ENCODE measurements around the gene OR1A1. TPM values are rescaled to one million over a fixed set of nuclear protein-coding genes. Genes with fewer than 3 reads are reported as not detected.
"Not testable (repeated sequence)": the region's sequence is repeated elsewhere in the genome, so short reads cannot be mapped to it uniquely, and the experiment has no call there.

OR1A1 gene
- total RNA-seq: 0.07 TPM in 1 of 2 replicates, not detected in the other

DNA sequence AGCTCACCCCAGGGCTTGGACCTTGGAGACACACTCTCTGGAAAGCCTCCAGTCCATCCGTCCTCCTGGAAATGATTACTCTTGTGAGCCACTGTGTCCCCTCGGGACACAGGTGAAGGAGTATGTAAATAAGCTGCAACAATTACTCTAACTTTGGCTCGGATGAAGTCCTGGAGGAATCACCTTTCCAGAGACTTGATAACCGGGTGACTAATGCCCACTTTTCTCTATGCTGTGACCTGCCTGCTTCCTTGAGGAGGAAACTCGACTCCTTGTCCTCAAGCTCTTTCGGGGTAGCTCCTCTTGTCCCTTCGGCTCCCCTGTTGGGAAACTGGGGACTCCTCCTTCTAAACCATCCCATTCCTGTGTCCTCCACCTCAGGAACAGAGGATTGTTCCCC, at the start of gene OR1A1:
TSS of gene OR1A1 (plus strand) at position 301 of the 400 bp plus-strand sequence. CDS start 7,954 bp downstream, outside the sequence.
- intact Hi-C loops (cut with micrococcal nuclease): no loop called here

GRCh38 chr17:3167574-3167973, 39.9 kb upstream of the OR1A1 start:
- intact Hi-C loops (cut with micrococcal nuclease): no loop called here

DNA sequence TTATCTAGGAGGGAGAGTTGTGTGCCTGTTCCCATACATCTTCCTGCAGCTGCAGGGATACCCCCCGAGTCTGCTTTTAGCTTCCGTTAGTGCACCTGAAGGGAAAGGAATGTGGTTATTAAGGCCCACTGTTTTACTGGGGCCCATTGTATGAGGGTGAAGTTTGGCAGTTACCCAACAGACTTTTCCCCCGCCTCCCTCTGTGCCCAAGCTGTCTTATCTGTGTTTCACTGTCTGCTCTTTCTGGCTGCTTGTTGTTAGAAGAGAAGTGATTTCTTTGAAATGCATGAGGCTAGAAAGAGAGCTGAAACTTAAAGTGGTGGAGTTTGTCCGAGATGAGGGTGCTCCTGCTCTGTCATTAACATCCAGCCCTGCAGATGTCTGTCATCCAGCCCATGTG, 17.5 kb upstream of the OR1A1 start:
- intact Hi-C loops (cut with micrococcal nuclease): no loop called here

DNA sequence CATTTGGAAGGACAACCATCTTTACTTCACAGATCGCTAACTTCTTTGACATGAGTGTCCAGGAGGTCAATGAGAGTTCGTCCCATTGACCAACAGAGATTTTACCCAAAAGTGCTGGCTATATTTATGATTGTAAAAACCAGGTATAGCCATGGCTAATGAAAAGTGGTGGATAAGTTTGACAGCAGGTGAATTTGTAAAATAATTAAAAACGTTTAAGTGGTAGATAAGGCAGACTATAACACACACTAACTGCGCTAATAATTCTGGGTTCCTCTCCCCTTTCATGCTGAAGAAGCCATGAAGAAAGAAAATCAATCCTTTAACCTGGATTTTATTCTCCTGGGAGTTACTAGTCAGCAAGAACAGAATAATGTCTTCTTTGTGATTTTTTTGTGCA, 10.2 kb upstream of the OR1A1 start, which contains the start of gene OR1A2:
TSS of gene OR1A2 (plus strand) at position 301 of the 400 bp plus-strand sequence. CDS start at position 301, 0 bp downstream.
- intact Hi-C loops (cut with micrococcal nuclease): no loop called here

DNA sequence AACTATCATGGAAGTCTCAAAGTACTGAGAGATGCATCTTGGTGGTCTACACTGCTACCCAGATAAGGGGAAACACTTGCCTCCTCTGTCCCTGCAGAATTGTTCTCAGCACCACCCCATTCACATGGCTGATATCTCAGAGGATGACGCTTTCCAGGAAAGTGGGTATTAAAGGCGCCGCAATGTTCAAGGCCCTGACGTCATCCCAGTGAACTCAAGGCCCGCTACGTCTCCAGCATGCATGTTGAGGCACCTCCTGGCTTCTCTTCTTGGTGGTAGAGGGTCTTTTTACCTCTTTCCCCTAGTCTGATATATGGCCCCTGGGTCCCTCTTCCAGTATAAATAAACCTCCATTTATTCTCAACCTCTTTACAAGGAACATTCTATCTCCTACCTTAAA, 1.0 kb downstream of the OR1A1 start:
- intact Hi-C loops (cut with micrococcal nuclease): no loop called here

GRCh38 chr17:3213001-3213400, 5.5 kb downstream of the OR1A1 start:
- intact Hi-C loops (cut with micrococcal nuclease): no loop called here

DNA sequence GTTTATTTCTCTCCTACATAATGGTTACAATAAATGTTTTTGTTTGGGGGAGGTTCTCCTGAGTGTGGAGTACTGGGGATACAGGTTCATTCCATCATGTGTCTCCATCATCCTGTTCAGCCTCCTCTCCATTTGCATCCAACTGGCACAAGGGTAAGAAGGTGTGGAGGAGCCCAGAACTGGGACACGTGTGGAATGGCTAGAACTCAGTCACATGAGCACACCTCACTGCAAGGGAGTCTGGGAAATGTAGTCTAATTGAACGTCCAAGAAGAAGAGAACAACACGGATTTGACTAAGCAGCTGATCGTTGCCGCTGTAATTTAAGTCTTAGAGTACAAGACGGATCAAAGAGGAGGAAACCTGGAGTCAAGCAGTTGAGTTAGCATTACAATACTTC, 6.1 kb downstream of the OR1A1 start:
- intact Hi-C loops (cut with micrococcal nuclease): no loop called here

DNA sequence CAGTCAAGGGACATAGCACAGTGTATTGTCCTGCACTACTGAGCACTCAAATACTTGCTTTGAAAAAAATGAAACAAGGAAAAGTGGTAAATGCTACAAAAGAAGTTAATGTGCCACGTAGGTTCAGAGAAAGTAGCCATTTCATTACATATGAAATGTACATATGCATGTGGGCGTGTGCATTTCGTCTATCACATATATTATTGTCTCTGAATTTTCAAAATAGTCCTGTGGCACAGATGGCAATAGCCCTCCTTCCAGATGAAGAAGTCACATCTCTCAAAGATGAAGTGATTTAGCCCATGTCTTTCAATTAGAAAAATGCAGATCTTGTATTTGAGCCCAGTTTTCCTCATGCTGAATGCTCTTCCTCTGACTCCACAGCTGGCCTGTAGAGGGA, 12.5 kb downstream of the OR1A1 start:
- intact Hi-C loops (cut with micrococcal nuclease): not testable (repeated sequence)

- intact Hi-C loops (cut with micrococcal nuclease): no loop called here
Measured at GRCh38 chr17:3221850-3222249, 14.4 kb downstream of the OR1A1 start.

GRCh38 chr17:3222505-3222904, 15.0 kb downstream of the OR1A1 start:
- intact Hi-C loops (cut with micrococcal nuclease): no loop called here

- intact Hi-C loops (cut with micrococcal nuclease): not testable (repeated sequence)
Measured at GRCh38 chr17:3224721-3225352, 17.4 kb downstream of the OR1A1 start.

GRCh38 chr17:3232300-3232699, 24.8 kb downstream of the OR1A1 start:
- intact Hi-C loops (cut with micrococcal nuclease): not testable (repeated sequence)

- intact Hi-C loops (cut with micrococcal nuclease): not testable (repeated sequence)
Measured at GRCh38 chr17:3238685-3239084, 31.2 kb downstream of the OR1A1 start.

DNA sequence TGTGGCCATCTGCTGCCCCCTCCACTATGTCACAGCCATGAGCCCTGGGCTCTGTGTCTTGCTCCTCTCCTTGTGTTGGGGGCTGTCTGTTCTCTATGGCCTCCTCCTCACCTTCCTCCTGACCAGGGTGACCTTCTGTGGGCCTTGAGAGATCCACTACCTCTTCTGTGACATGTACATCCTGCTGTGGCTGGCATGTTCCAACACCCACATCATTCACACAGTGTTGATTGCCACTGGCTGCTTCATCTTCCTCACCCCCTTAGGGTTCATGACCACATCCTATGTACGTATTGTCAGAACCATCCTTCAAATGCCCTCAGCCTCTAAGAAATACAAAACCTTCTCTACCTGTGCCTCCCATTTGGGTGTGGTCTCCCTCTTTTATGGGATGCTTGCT, 33.6 kb downstream of the OR1A1 start:
- intact Hi-C loops (cut with micrococcal nuclease): not testable (repeated sequence)

DNA sequence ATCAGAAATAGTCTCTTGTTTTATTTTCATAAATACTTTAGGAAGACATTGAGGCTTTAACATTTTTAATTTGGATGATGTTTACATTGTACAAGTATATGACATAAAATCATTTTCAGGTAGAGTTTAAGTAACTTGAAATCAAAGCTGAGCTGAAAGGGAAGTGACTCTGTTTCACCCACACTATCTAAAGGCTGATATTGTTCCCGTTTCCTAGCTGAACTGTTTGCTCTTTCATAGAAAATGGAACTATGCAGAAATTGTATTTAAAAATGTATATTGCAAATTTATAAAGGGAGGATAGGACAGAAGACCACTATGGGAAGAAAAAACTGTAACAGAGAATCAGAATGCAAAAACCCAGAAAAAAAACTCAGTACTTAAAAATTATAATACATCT, 37.4 kb downstream of the OR1A1 start:
- intact Hi-C loops (cut with micrococcal nuclease): not testable (repeated sequence)

DNA sequence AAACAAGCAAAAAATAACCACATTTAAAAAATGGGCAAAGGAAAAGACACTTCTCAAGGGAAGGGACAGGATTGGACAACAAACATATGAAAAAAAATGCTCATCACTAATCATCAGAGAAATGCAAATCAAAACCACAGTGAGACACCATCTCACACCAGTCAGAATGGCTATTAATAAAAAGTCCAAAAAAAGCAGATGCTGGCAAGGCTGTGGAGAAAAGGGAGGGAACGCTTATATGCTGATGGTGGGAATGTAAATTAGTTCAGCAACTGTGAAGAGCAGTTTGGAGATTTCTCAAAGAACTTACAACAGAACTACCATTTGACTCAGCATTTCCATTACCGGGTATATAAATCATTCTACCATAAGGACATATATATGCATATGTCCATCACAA, 41.5 kb downstream of the OR1A1 start:
- intact Hi-C loops (cut with micrococcal nuclease): not testable (repeated sequence)

GRCh38 chr17:3256575-3256974, 49.1 kb downstream of the OR1A1 start:
- intact Hi-C loops (cut with micrococcal nuclease): no loop called here

DNA sequence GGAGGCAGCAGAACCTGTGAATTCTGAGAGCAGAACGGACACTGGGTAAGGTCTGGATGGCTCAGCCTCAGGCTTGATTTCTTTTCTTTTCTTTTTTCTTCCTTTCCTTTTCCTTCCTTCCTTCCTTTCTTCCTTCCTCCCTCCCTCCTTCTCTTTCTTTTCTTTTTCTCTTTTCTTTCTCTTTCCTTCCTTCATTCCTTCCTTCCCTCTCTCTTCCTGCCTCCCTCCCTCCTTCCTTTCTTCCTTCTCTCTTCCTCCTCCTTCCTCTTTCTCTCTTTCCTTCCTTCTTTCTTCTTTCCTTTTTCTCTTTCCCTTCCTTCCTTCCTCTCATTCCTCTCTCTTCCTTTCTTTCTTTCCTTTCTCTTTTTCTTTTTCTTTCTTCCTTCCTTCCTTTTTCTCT, 52.7 kb downstream of the OR1A1 start:
- intact Hi-C loops (cut with micrococcal nuclease): no loop called here

GRCh38 chr17:3260600-3260999, 53.1 kb downstream of the OR1A1 start:
- intact Hi-C loops (cut with micrococcal nuclease): no loop called here

Measured in T-helper 2 cell treated with Interferon-gamma antibody and Interleukin-4, amounts not matched to agents 100 ng/mL and 5 ng/mL, for 36 hours (primary cell).